Endothelial cell (in vitro differentiated cells): Measurements from ENCODE around the gene DENND6B. TPM values are rescaled to one million over a fixed set of nuclear protein-coding genes. Genes with fewer than 3 reads are reported as not detected.

Experiments
- DNase-seq: peaks from one replicate; pipeline ENCODE4 v3.0.0; 2021; ENCODE audit warnings: low spot score
- H3K27ac Mint-ChIP-seq: one replicate; pipeline ENCODE4 v1.8.0; 2021; ENCODE audit warnings: mixed read lengths, inconsistent platforms; ENCODE audit not compliant: unreplicated experiment
- H3K27me3 Mint-ChIP-seq: one replicate; pipeline ENCODE4 v1.8.0; 2021; ENCODE audit warnings: mild to moderate bottlenecking, moderate library complexity, mixed read lengths, inconsistent platforms; ENCODE audit not compliant: unreplicated experiment
- H3K36me3 Mint-ChIP-seq: one replicate; pipeline ENCODE4 v1.8.0; 2021; ENCODE audit warnings: mild to moderate bottlenecking, low read depth, mixed read lengths, inconsistent platforms; ENCODE audit not compliant: unreplicated experiment
- H3K4me1 Mint-ChIP-seq: one replicate; pipeline ENCODE4 v1.8.0; 2021; ENCODE audit warnings: mild to moderate bottlenecking, mixed read lengths, inconsistent platforms; ENCODE audit not compliant: unreplicated experiment
- H3K4me3 Mint-ChIP-seq: one replicate; pipeline ENCODE4 v1.8.0; 2021; ENCODE audit warnings: mild to moderate bottlenecking, mixed read lengths, inconsistent platforms; ENCODE audit not compliant: unreplicated experiment
- H3K9me3 Mint-ChIP-seq: one replicate; pipeline ENCODE4 v1.8.0; 2021; ENCODE audit warnings: mixed read lengths, inconsistent platforms; ENCODE audit not compliant: unreplicated experiment
- CTCF ChIP-seq: fragments of 200-600 bp; sonication (generic); IDR thresholded peaks from one replicate; pipeline ENCODE4 v1.5.0; 2021; ENCODE audit warnings: antibody characterized with exemption; ENCODE audit not compliant: unreplicated experiment
- total RNA-seq: library from RNA; stranded (reverse); fragmentation: NEBNext Ultra II Directional; extraction: Animal tissue kit (Norgen Biotek cat#: 25700); gene quantifications from one replicate; pipeline ENCODE4 v1.2.1, GENCODE V29; 2021; ENCODE audit not compliant: unreplicated experiment

Gene DENND6B
- total RNA-seq, 1 donor from 2014 or later = 3.6 TPM

DNA sequence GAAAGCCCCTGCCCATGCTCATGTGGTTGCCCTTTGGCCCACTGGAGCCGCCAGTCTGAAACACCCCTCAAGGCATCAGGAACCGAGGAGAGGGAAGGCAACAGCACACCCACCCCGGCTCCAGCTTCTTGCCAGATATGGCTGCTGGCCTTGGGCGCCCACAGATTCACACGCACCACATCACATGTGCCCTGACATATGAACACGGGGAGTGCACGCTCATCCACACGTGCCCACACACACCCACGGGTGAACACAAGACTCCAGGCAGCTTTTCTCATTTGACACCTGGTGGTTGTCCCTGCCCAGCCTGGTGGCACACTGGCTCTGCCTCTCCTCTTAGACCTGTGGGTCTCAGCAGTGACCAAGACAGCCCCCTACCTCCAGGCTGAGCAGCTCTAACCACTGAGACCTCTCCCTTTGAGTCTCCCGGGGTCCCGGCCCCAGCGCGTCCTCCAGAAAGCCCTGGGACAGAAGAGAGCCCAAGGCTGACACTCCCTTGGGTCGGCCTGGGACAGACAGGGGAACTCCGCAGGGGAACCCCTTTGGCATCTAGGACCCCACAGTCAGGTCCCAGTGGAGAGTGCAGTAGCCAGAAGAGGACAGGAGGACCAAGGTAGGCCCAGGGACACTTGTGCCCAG lies 62.6 kb downstream of the DENND6B start:
- peaks cover 4% of the 10 kb centered on the region for H3K4me1 Mint-ChIP-seq
- H3K4me3 Mint-ChIP-seq = no peak overlapping the region
- H3K36me3 Mint-ChIP-seq = peaks cover 5% of the 10 kb centered on the region
- TF ChIP-seq CTCF = no peak
- peaks cover 10% of the 10 kb centered on the region for H3K27me3 Mint-ChIP-seq
- H3K9me3 Mint-ChIP-seq = no peaks in the 10 kb centered on the region
- no peak for DNase-seq
- no peak overlapping the region for H3K27ac Mint-ChIP-seq

DNA sequence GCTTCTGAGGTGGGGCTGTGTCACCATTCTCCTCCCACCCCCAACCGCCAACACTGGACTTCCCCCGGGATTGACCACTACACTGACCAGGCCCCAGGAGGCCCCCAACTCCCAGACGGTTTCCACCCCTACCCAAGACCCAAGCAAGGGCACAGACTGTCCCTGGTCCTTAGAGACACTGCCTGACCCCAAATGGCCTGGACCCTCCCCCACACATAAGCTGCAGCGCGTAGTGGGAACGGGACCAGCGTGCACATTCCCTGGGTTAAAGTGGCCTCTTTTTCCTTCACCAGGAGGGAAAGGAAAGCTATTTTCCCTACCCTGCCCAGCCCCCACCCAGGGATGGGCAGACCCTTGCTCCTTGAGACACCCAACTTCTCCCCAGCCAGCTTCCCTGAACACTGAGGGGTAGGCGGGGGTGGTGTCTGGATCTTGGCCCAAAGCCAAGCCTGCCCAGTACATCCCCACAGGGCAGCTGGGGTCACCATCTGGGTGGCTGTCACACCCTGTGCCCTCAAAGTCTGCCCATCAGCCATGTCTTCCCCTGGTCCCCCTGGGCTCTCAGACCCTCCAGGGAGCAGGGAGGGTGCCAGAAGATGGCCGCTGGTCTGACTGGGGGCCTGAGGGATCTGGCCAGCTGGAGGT lies 63.7 kb downstream of the DENND6B start:
- H3K4me3 Mint-ChIP-seq = no peak overlapping the region
- peaks cover 12% of the 10 kb centered on the region for H3K27me3 Mint-ChIP-seq

GRCh38 chr22:50262460-50262911 lies 64.3 kb downstream of the DENND6B start:
- Mint-ChIP-seq H3K4me3 (peak overlapping the region; percentile 76), H3K36me3 (peaks cover 5% of the 10 kb centered on the region), H3K27ac (no peak overlapping the region), H3K4me1 (peaks cover 4% of the 10 kb centered on the region), H3K27me3 (peaks cover 14% of the 10 kb centered on the region), H3K9me3 (no peaks in the 10 kb centered on the region)
- TF ChIP-seq CTCF = no peak
- no peak for DNase-seq

More for the DNA sequence above, 63.7 kb downstream of the DENND6B start:
- Mint-ChIP-seq H3K36me3 (peaks cover 5% of the 10 kb centered on the region), H3K27ac (no peak overlapping the region), H3K4me1 (peaks cover 4% of the 10 kb centered on the region), H3K9me3 (no peaks in the 10 kb centered on the region)
- no peak for DNase-seq
- TF ChIP-seq CTCF = no peak

- peaks cover 4% of the 10 kb centered on the region for H3K4me1 Mint-ChIP-seq
- H3K36me3 Mint-ChIP-seq = peaks cover 5% of the 10 kb centered on the region
- no peaks in the 10 kb centered on the region for H3K9me3 Mint-ChIP-seq
- H3K4me3 Mint-ChIP-seq = peak within 1 kb of the TSS; percentile 76
- DNase-seq = no peak
- no peak within 1 kb of the TSS for H3K27ac Mint-ChIP-seq
- TF ChIP-seq CTCF = no peak
- peaks cover 14% of the 10 kb centered on the region for H3K27me3 Mint-ChIP-seq
These were observed 65.0 kb downstream of the DENND6B start, which contains the start of gene MAPK12 for GRCh38 chr22:50261615-50262459. Gene MAPK12 (minus strand): TSS chr22:50261683. CDS start chr22:50261509, 174 bp downstream.
